DMS153 treated with DMSO at 0.1 percent for 48 hours (cell line): ENCODE results near the gene ICE2.
"Not testable (repeated sequence)": the region's sequence is repeated elsewhere in the genome, so short reads cannot be mapped to it uniquely, and the experiment has no call there.

Experiments used
- DNase-seq: peaks from one replicate; lab custom pipeline; 2025; ENCODE audit not compliant: unreplicated experiment; lab: John Stamatoyannopoulos, UW

ICE2 gene

GRCh38 chr15:60448668-60449360 lies 30.1 kb downstream of the ICE2 start:
- DNase-seq, result no peak

DNA sequence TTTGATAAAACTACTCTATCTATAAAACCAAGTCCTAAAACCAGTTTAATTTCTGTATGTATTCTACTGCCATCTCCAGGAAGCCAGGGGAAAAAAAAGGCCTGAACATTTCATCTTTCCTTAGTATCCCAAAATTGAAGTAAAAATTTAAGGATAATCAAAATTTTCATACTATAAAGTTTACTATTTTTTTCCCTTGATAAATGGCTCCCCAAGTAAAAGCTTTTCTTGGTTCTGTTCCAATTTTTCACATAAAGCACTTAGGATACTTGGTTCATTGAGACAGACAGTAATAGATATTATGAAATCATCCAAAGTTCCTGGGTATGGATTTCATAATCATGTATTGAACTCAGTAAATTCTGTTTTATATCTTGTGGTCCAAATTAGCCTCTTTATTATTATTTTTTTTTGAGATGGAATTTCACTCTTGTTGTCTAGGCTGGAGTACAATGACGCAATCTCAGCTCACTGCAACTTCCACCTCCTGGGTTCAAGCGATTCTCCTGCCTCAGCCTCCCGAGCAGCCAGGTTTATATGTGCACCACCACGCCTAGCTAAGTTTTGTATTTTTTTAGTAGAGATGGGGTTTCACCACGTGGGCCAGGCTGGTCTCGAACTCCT lies 34.5 kb downstream of the ICE2 start:
- DNase-seq, result peak; percentile 2

GRCh38 chr15:60442763-60443162 lies 36.2 kb downstream of the ICE2 start:
- DNase-seq, result no peak

- DNase-seq, result no peak
Observed at GRCh38 chr15:60442031-60442650, 36.8 kb downstream of the ICE2 start.

GRCh38 chr15:60441331-60441730 lies 37.6 kb downstream of the ICE2 start:
- DNase-seq, result no peak

- no peak for DNase-seq
Observed at GRCh38 chr15:60438646-60439045, 40.3 kb downstream of the ICE2 start.

- DNase-seq, result no peak
Observed at GRCh38 chr15:60428935-60429334, 50.0 kb downstream of the ICE2 start.

DNA sequence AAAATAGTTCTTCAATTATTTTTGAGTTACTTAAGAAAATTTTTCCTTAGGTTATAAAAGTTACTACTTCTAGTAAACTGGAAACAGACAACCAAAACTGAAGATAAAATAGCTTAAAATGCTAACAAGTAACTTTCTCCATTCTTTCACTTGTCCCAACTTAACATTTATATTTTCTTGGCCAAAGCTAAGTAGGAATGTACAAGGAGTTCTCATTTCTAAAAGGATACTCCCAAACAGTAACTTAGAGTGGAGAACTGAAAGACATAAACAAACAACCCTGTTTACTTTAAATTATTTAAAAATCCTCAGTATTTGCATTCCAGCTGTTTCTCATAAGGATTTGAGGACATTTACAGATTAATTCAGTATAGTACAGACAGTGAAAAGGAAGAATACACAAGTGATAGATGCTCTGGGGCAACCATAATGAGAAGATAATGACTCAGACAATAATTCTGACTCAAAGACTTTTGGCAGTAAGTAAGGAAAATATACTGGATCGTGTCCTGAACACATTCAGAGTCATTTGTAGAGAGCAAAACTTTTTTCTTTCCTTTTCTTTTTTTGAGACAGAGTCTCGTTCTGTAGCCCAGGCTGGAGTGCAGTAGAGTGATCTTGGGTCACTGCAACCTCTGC lies 52.0 kb downstream of the ICE2 start:
- no peak for DNase-seq

- no peak for DNase-seq
Observed at GRCh38 chr15:60425461-60425860, 53.5 kb downstream of the ICE2 start.

GRCh38 chr15:60424006-60424405 lies 54.9 kb downstream of the ICE2 start:
- no peak for DNase-seq

DNA sequence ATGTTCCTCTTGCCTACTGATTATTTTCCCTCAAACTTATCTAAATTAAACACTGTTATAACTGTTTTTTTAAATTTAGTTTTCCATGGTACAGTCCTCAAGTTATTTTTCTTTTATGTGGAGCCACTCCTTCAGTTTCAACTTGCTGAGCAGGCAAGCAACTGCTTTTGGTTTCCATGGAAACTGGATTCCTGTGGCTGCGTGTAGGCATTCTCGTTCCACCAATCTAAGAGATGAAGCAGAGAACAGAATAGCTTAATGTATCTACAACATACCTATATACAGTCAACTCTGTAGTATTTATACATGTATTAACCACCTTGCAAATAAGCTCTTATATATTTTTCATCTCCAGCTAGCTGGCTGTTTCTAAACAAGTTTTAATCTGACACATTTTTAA lies 55.4 kb downstream of the ICE2 start:
- no peak for DNase-seq

GRCh38 chr15:60421544-60421943 lies 57.4 kb downstream of the ICE2 start:
- no peak for DNase-seq

DNA sequence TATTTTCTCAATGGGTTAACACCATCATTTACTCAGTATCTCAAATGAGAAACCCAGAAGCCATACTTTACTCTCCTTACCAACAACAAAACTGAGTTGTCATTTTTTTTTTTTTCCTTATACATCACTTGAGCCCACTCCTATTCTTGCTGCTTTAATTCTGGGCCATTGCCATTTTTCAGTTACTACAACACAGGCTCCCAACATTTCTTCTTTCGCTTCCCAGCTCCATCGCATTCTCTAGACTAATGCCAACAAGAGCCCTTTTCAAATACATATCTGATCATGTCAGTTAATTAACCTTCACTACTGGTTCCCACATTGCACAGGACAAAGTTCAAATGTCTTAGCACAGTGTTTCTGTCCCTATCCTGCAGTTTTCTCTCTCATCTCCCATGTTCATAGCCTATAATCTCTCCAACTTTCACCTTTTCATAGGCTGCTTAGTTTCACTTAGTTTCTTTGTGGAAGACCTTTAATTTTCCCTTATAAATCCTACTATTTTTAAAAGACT lies 58.7 kb downstream of the ICE2 start:
- no peak for DNase-seq

GRCh38 chr15:60419753-60420152 lies 59.2 kb downstream of the ICE2 start:
- DNase-seq, result no peak

DNA sequence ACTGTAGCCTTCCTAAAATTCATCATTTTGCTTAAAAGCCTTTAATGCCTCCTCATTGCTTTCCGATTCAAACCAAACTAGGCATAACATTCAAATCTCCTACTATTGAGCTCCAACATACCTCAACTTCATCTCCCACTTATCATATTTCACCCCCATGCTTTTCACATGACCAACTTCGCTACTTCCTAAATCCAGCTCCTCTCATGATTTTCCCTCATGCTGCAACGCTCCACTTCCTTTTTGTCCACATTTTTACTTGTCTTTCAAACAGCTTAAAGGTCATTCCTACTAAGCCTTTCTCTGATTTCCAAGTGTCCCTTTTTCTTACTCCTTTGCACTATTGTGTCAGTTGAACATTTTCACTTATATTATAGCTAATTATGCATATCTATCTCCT lies 60.8 kb downstream of the ICE2 start:
- no peak for DNase-seq

DNA sequence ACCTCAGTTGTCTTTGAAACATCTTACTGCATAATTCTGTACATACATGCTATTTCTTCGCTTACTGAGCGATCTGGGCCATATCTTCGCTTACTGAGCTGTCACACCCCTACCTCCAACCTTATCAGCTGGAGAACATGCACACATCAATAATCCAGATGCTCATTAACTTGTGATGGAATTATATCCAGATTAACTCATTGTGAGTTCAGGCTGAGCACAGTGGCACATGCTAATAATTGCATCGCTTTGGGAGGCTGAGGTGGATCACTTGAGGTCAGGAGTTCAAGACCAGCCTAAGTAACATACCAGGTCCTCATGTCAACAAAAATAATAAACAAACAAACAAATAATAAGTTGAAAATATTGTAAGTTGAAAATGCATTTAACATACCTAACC lies 61.8 kb downstream of the ICE2 start:
- DNase-seq, result no peak

- DNase-seq, result no peak
Observed at GRCh38 chr15:60416484-60416883, 62.5 kb downstream of the ICE2 start.

- no peak for DNase-seq
Observed at GRCh38 chr15:60414016-60414682, 64.8 kb downstream of the ICE2 start.

DNA sequence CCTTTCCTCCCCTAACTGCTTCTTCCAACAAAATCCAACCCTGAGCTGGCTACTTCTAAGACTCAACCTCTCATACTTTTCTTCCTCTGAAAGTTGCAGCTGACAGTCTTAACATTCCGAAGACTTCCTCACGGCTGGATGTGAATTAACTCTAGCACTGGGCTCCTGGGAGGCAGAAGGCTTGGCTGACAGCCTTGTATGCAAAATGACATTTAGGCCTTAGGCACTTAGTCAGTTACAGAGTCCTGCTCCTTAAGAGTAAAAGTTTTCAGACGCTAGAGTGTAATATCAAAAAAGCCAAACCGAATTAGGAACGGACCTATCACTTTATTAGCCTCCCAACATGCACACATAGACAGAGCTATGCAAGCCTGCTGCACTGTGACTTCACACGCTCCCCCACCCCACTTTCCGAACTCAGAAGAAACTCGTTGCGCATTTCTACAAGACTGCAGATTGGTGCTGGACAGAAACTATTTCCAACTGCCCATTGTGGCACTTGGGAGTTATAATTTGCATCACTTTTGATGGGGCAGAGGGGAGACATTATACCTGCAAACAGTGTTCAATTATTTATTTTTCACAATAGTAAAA lies 65.6 kb downstream of the ICE2 start:
- no peak for DNase-seq

GRCh38 chr15:60412807-60413206 lies 66.1 kb downstream of the ICE2 start:
- DNase-seq, result not testable (repeated sequence)
